ENCODE measurements around the gene MBD5. TPM values are rescaled to one million over a fixed set of nuclear protein-coding genes. Genes with fewer than 3 reads are reported as not detected.

MBD5 gene
- total and polyA plus RNA-seq, 2 donors (not counting 1 experiment from before 2014, with no cell fraction given) = 10.9 to 69.7 TPM

- DNase-seq (no peak), ATAC-seq (ENCODE audit: low read depth) (no peak)
- H3K4me2 ChIP-seq (replicated peaks; ENCODE audit: low read depth, low read length, poor library complexity, severe bottlenecking) = no peak overlapping the region
- Mint-ChIP-seq H3K27me3 (peaks cover 8% of the 10 kb centered on the region), H3K4me3 (no peak overlapping the region), H3K9me3 (ENCODE audit: insufficient read depth) (no peaks in the 10 kb centered on the region), H3K27ac (no peak overlapping the region), H3K4me1 (peaks cover 5% of the 10 kb centered on the region)
- peaks cover 0 to 4% (median 0%) of the 10 kb centered on the region in 4 experiments for H3K27me3 ChIP-seq (replicated peaks in 1 of 4; ENCODE audit: control extremely low read depth in 1 of 4, control insufficient read depth in 3 of 4, insufficient read depth in 4 of 4, low read length in 3 of 4)
- no peaks in the 10 kb centered on the region for H3K9me3 ChIP-seq (ENCODE audit: control extremely low read depth in 1 of 3, control insufficient read depth in 2 of 3, insufficient read depth in 1 of 3, low read length in 2 of 3)
- no peaks in the 10 kb centered on the region for H4K20me1 ChIP-seq (ENCODE audit: control insufficient read depth, insufficient read depth, low read length, poor library complexity, severe bottlenecking)
- peaks cover 0 to 4% of the 10 kb centered on the region in 2 donors for H3K4me1 ChIP-seq (ENCODE audit: control insufficient read depth in 2 of 2, insufficient read depth in 2 of 2, low read length in 2 of 2)
- TF ChIP-seq CTCF (IDR thresholded peaks at IDR 0.05) = no peak
- TF ChIP-seq EZH2 (IDR thresholded peaks at IDR 0.05; ENCODE audit: borderline replicate concordance, insufficient read depth, low read depth, low read length, poor library complexity, severe bottlenecking) = no peak
- no peaks in the 10 kb centered on the region for H3K79me2 ChIP-seq (ENCODE audit: control insufficient read depth, insufficient read depth, low read length)
- H3K9ac ChIP-seq (ENCODE audit: low read length) = no peak overlapping the region
- H3K36me3 ChIP-seq (replicated peaks in 1 of 2; ENCODE audit: control extremely low read depth in 1 of 2, control insufficient read depth in 1 of 2, extremely low read depth in 1 of 2, insufficient read depth in 2 of 2, low read length in 1 of 2) = no peaks in the 10 kb centered on the region
- intact Hi-C loops (cut with micrococcal nuclease) = no loop called here
- no peak overlapping the region for H3K27ac ChIP-seq (ENCODE audit: low read length in 2 of 2)
- no peak overlapping the region for H3K4me3 ChIP-seq (ENCODE audit: control extremely low read depth in 1 of 5, extremely low read depth in 1 of 5, insufficient read depth in 1 of 5, low read depth in 2 of 5, low read length in 4 of 5)
- no CpG with 5 or more reads among the region's 6 CpGs for WGBS (ENCODE audit: insufficient coverage)
- H2AFZ ChIP-seq (ENCODE audit: insufficient read depth, low read depth, low read length, poor library complexity, severe bottlenecking) = no peak overlapping the region
- ChIA-PET CTCF (interaction anchor here (2.3 kb wide), 1 partner anchor 19 kb away, joined by 6 read pairs; no protein-coding TSS in a partner anchor), POLR2A (no interaction called here)
These were observed 507.6 kb downstream of the MBD5 start for GRCh38 chr2:148528356-148529064.

- H4K20me1 ChIP-seq (ENCODE audit: control insufficient read depth, insufficient read depth, low read length, poor library complexity, severe bottlenecking) = no peaks in the 10 kb centered on the region
- intact Hi-C loops (cut with micrococcal nuclease) = no loop called here
- peaks cover 0 to 4% (median 0%) of the 10 kb centered on the region in 4 experiments for H3K27me3 ChIP-seq (replicated peaks in 1 of 4; ENCODE audit: control extremely low read depth in 1 of 4, control insufficient read depth in 3 of 4, insufficient read depth in 4 of 4, low read length in 3 of 4)
- Mint-ChIP-seq H3K9me3 (ENCODE audit: insufficient read depth) (no peaks in the 10 kb centered on the region), H3K27ac (no peak overlapping the region), H3K27me3 (peaks cover 8% of the 10 kb centered on the region), H3K4me3 (no peak overlapping the region), H3K4me1 (peaks cover under 1% of the 10 kb centered on the region)
- TF ChIP-seq EZH2 (IDR thresholded peaks at IDR 0.05; ENCODE audit: borderline replicate concordance, insufficient read depth, low read depth, low read length, poor library complexity, severe bottlenecking) = no peak
- TF ChIP-seq CTCF (IDR thresholded peaks at IDR 0.05) = no peak
- no peaks in the 10 kb centered on the region for H3K4me1 ChIP-seq (ENCODE audit: control insufficient read depth in 2 of 2, insufficient read depth in 2 of 2, low read length in 2 of 2)
- WGBS (ENCODE audit: insufficient coverage) = 80% methylated on average over 7 of the region's 8 CpGs
- H3K36me3 ChIP-seq (replicated peaks in 1 of 2; ENCODE audit: control extremely low read depth in 1 of 2, control insufficient read depth in 1 of 2, extremely low read depth in 1 of 2, insufficient read depth in 2 of 2, low read length in 1 of 2) = no peaks in the 10 kb centered on the region
- H3K4me3 ChIP-seq (ENCODE audit: control extremely low read depth in 1 of 5, extremely low read depth in 1 of 5, insufficient read depth in 1 of 5, low read depth in 2 of 5, low read length in 4 of 5) = no peak overlapping the region
- no peaks in the 10 kb centered on the region for H3K79me2 ChIP-seq (ENCODE audit: control insufficient read depth, insufficient read depth, low read length)
- no peak overlapping the region for H3K9ac ChIP-seq (ENCODE audit: low read length)
- CTCF ChIA-PET = no interaction called here
- no peak for ATAC-seq (ENCODE audit: low read depth)
- H3K4me2 ChIP-seq (replicated peaks; ENCODE audit: low read depth, low read length, poor library complexity, severe bottlenecking) = no peak overlapping the region
- no peak for DNase-seq
- no peak overlapping the region for H3K27ac ChIP-seq (ENCODE audit: low read length in 2 of 2)
- H2AFZ ChIP-seq (ENCODE audit: insufficient read depth, low read depth, low read length, poor library complexity, severe bottlenecking) = no peak overlapping the region
- H3K9me3 ChIP-seq (ENCODE audit: control extremely low read depth in 1 of 3, control insufficient read depth in 2 of 3, insufficient read depth in 1 of 3, low read length in 2 of 3) = no peaks in the 10 kb centered on the region
- POLR2A ChIA-PET = no interaction called here
These were observed 508.9 kb downstream of the MBD5 start for GRCh38 chr2:148529745-148530144.
